ENCODE results near the gene EIPR1.

Gene EIPR1

GRCh38 chr2:3300224-3300995 lies 77.2 kb downstream of the EIPR1 start:
- no peak overlapping the region for H3K4me3 ChIP-seq (ENCODE audit: low read depth, low read length)
- no peak overlapping the region for H3K18ac ChIP-seq (ENCODE audit: low read length)

GRCh38 chr2:3299703-3300102 lies 77.9 kb downstream of the EIPR1 start:
- WGBS (ENCODE audit: extremely low coverage, insufficient coverage, insufficient read length) = no CpG with 5 or more reads among the region's 7 CpGs
- H3K18ac ChIP-seq (ENCODE audit: low read length) = no peak overlapping the region
- peaks cover 6% of the 10 kb centered on the region for H3K79me1 ChIP-seq (ENCODE audit: low read length)
- no peak overlapping the region for H3K14ac ChIP-seq (ENCODE audit: low read length)
- H4K12ac ChIP-seq (ENCODE audit: low read depth, low read length) = no peak overlapping the region
- no peak overlapping the region for H3K4me2 ChIP-seq (ENCODE audit: low read length)
- peaks cover 2% of the 10 kb centered on the region for H3K79me2 ChIP-seq (ENCODE audit: control insufficient read depth, insufficient read depth, low read length, poor library complexity)
- H2BK12ac ChIP-seq (ENCODE audit: low read length) = no peak overlapping the region
- H3K4me1 ChIP-seq (ENCODE audit: control insufficient read depth in 1 of 2, insufficient read depth in 2 of 2, low read length in 2 of 2) = peaks cover 7 to 10% of the 10 kb centered on the region in 2 experiments
- no peak overlapping the region for H2AFZ ChIP-seq (ENCODE audit: insufficient read depth, low read length, poor library complexity)
- H2AK5ac ChIP-seq (ENCODE audit: low read length) = no peak overlapping the region
- no peak overlapping the region for H2BK120ac ChIP-seq (ENCODE audit: insufficient read depth, low read length, poor library complexity)
- H3K4me3 ChIP-seq (ENCODE audit: low read depth, low read length) = no peak overlapping the region
- no peak overlapping the region for H3K4ac ChIP-seq (ENCODE audit: low read depth, low read length)
- H4K91ac ChIP-seq (ENCODE audit: low read depth, low read length) = no peak overlapping the region
- H3K27me3 ChIP-seq (ENCODE audit: insufficient read depth, low read length) = no peaks in the 10 kb centered on the region
- no peak overlapping the region for H4K8ac ChIP-seq (ENCODE audit: low read depth, low read length)
- H3K36me3 ChIP-seq (ENCODE audit: control insufficient read depth in 1 of 2, insufficient read depth in 2 of 2, low read length in 2 of 2) = peaks cover 0 to 2% of the 10 kb centered on the region in 2 experiments
- no peak overlapping the region for H3K23ac ChIP-seq (ENCODE audit: low read length)
- H3K27ac ChIP-seq (ENCODE audit: low read depth, low read length) = no peak overlapping the region
- no peak overlapping the region for H3K9ac ChIP-seq (ENCODE audit: low read length)
- no peak overlapping the region for H2BK5ac ChIP-seq (ENCODE audit: low read depth, low read length, poor library complexity)
- no peaks in the 10 kb centered on the region for H3K9me3 ChIP-seq (ENCODE audit: insufficient read depth, low read depth, low read length)
- no peak for DNase-seq

More at GRCh38 chr2:3300224-3300995, 77.2 kb downstream of the EIPR1 start:
- WGBS (ENCODE audit: extremely low coverage, insufficient coverage, insufficient read length) = no CpG with 5 or more reads among the region's 14 CpGs
- Histone ChIP-seq H2BK120ac (ENCODE audit: insufficient read depth, low read length, poor library complexity) (no peak overlapping the region), H3K36me3 (ENCODE audit: control insufficient read depth in 1 of 2, insufficient read depth in 2 of 2, low read length in 2 of 2) (peaks cover 0 to 2% of the 10 kb centered on the region in 2 experiments), H3K4ac (ENCODE audit: low read depth, low read length) (no peak overlapping the region), H3K9me3 (ENCODE audit: insufficient read depth, low read depth, low read length) (peaks cover 2% of the 10 kb centered on the region), H4K12ac (ENCODE audit: low read depth, low read length) (no peak overlapping the region), H4K91ac (ENCODE audit: low read depth, low read length) (no peak overlapping the region), H4K8ac (ENCODE audit: low read depth, low read length) (no peak overlapping the region), H3K9ac (ENCODE audit: low read length) (no peak overlapping the region), H2AFZ (ENCODE audit: insufficient read depth, low read length, poor library complexity) (no peak overlapping the region), H2BK5ac (ENCODE audit: low read depth, low read length, poor library complexity) (no peak overlapping the region), H3K4me2 (ENCODE audit: low read length) (no peak overlapping the region), H2AK5ac (ENCODE audit: low read length) (no peak overlapping the region), H3K23ac (ENCODE audit: low read length) (no peak overlapping the region), H2BK12ac (ENCODE audit: low read length) (no peak overlapping the region), H3K27me3 (ENCODE audit: insufficient read depth, low read length) (no peaks in the 10 kb centered on the region), H3K79me2 (ENCODE audit: control insufficient read depth, insufficient read depth, low read length, poor library complexity) (peaks cover 2% of the 10 kb centered on the region), H3K4me1 (ENCODE audit: control insufficient read depth in 1 of 2, insufficient read depth in 2 of 2, low read length in 2 of 2) (peaks cover 7 to 10% of the 10 kb centered on the region in 2 experiments), H3K27ac (ENCODE audit: low read depth, low read length) (no peak overlapping the region), H3K14ac (ENCODE audit: low read length) (no peak overlapping the region), H3K79me1 (ENCODE audit: low read length) (peaks cover 6% of the 10 kb centered on the region)
- no peak for DNase-seq

GRCh38 chr2:3299130-3299529 lies 78.5 kb downstream of the EIPR1 start:
- Histone ChIP-seq H3K18ac (ENCODE audit: low read length) (no peak overlapping the region), H2BK5ac (ENCODE audit: low read depth, low read length, poor library complexity) (no peak overlapping the region), H3K9me3 (ENCODE audit: insufficient read depth, low read depth, low read length) (no peaks in the 10 kb centered on the region), H3K4me2 (ENCODE audit: low read length) (no peak overlapping the region), H3K27ac (ENCODE audit: low read depth, low read length) (no peak overlapping the region), H3K4ac (ENCODE audit: low read depth, low read length) (no peak overlapping the region), H3K14ac (ENCODE audit: low read length) (no peak overlapping the region), H3K27me3 (ENCODE audit: insufficient read depth, low read length) (no peaks in the 10 kb centered on the region), H2BK12ac (ENCODE audit: low read length) (no peak overlapping the region), H2BK120ac (ENCODE audit: insufficient read depth, low read length, poor library complexity) (no peak overlapping the region), H2AFZ (ENCODE audit: insufficient read depth, low read length, poor library complexity) (no peak overlapping the region), H3K79me1 (ENCODE audit: low read length) (peaks cover 6% of the 10 kb centered on the region), H4K91ac (ENCODE audit: low read depth, low read length) (no peak overlapping the region), H3K36me3 (ENCODE audit: control insufficient read depth in 1 of 2, insufficient read depth in 2 of 2, low read length in 2 of 2) (peaks cover 0 to 2% of the 10 kb centered on the region in 2 experiments), H4K8ac (ENCODE audit: low read depth, low read length) (no peak overlapping the region), H3K79me2 (ENCODE audit: control insufficient read depth, insufficient read depth, low read length, poor library complexity) (peaks cover 2% of the 10 kb centered on the region), H3K4me1 (ENCODE audit: control insufficient read depth in 1 of 2, insufficient read depth in 2 of 2, low read length in 2 of 2) (peaks cover 7 to 10% of the 10 kb centered on the region in 2 experiments), H3K4me3 (ENCODE audit: low read depth, low read length) (no peak overlapping the region), H2AK5ac (ENCODE audit: low read length) (no peak overlapping the region), H3K9ac (ENCODE audit: low read length) (no peak overlapping the region), H3K23ac (ENCODE audit: low read length) (no peak overlapping the region), H4K12ac (ENCODE audit: low read depth, low read length) (no peak overlapping the region)
- DNase-seq = no peak
- WGBS (ENCODE audit: extremely low coverage, insufficient coverage, insufficient read length) = no CpG with 5 or more reads among the region's 12 CpGs

GRCh38 chr2:3298191-3298590 lies 79.4 kb downstream of the EIPR1 start:
- H3K4me1 ChIP-seq (ENCODE audit: control insufficient read depth in 1 of 2, insufficient read depth in 2 of 2, low read length in 2 of 2) = peaks cover 4 to 7% of the 10 kb centered on the region in 2 experiments
- no peak for DNase-seq
- no peak overlapping the region for H2AFZ ChIP-seq (ENCODE audit: insufficient read depth, low read length, poor library complexity)
- no peak overlapping the region for H2BK5ac ChIP-seq (ENCODE audit: low read depth, low read length, poor library complexity)
- no peak overlapping the region for H3K23ac ChIP-seq (ENCODE audit: low read length)
- no peak overlapping the region for H3K27ac ChIP-seq (ENCODE audit: low read depth, low read length)
- no peak overlapping the region for H2BK12ac ChIP-seq (ENCODE audit: low read length)
- no peak overlapping the region for H3K4me3 ChIP-seq (ENCODE audit: low read depth, low read length)
- peaks cover under 1% of the 10 kb centered on the region for H3K79me2 ChIP-seq (ENCODE audit: control insufficient read depth, insufficient read depth, low read length, poor library complexity)
- peaks cover 0 to 2% of the 10 kb centered on the region in 2 experiments for H3K36me3 ChIP-seq (ENCODE audit: control insufficient read depth in 1 of 2, insufficient read depth in 2 of 2, low read length in 2 of 2)
- no peaks in the 10 kb centered on the region for H3K9me3 ChIP-seq (ENCODE audit: insufficient read depth, low read depth, low read length)
- no peak overlapping the region for H4K12ac ChIP-seq (ENCODE audit: low read depth, low read length)
- H2AK5ac ChIP-seq (ENCODE audit: low read length) = no peak overlapping the region
- no peak overlapping the region for H4K8ac ChIP-seq (ENCODE audit: low read depth, low read length)
- no peak overlapping the region for H3K9ac ChIP-seq (ENCODE audit: low read length)
- no peak overlapping the region for H4K91ac ChIP-seq (ENCODE audit: low read depth, low read length)
- no peak overlapping the region for H3K4ac ChIP-seq (ENCODE audit: low read depth, low read length)
- no peak overlapping the region for H3K4me2 ChIP-seq (ENCODE audit: low read length)
- H3K27me3 ChIP-seq (ENCODE audit: insufficient read depth, low read length) = no peaks in the 10 kb centered on the region
- H3K14ac ChIP-seq (ENCODE audit: low read length) = no peak overlapping the region
- H3K18ac ChIP-seq (ENCODE audit: low read length) = no peak overlapping the region
- peaks cover 2% of the 10 kb centered on the region for H3K79me1 ChIP-seq (ENCODE audit: low read length)
- H2BK120ac ChIP-seq (ENCODE audit: insufficient read depth, low read length, poor library complexity) = no peak overlapping the region
- no CpG with 5 or more reads among the region's 7 CpGs for WGBS (ENCODE audit: extremely low coverage, insufficient coverage, insufficient read length)
